CD4-positive, alpha-beta T cell (primary cell): ENCODE measurements around the gene RASA3. TPM values are rescaled to one million over a fixed set of nuclear protein-coding genes. Genes with fewer than 3 reads are reported as not detected.

Experiments used
- ATAC-seq: fragments of 200-7000 bp; cut with Tn5 transposase; one replicate; pipeline ENCODE4 v1.10.0; 2022; ENCODE audit warnings: mild to moderate bottlenecking; ENCODE audit not compliant: poor library complexity
- CTCF ChIA-PET: fragments of 350-600 bp; sonication (Branson Sonifier 250); formaldehyde crosslinking; loops from one replicate; lab custom pipeline; 2021; ENCODE audit warnings: antibody characterized with exemption, inconsistent platforms; lab: Charles Lee
- POLR2A ChIA-PET: fragments of 350-600 bp; sonication (Branson Sonifier 250); formaldehyde crosslinking; loops from one replicate; lab custom pipeline; 2021; ENCODE audit warnings: antibody characterized with exemption, inconsistent platforms; lab: Charles Lee
- DNase-seq, 14 experiments: peaks; one replicate each; pipeline ENCODE4 v3.0.0-alpha.2; 2013 to 2020; ENCODE audit warnings: mixed read lengths in 2 of 14
- H3K27ac ChIP-seq, 2 donors: one replicate each; pipeline versions ENCODE4 v1.5.1 to v1.7.0; 2013; ENCODE audit warnings: low read length in 2 of 2, low read depth in 1 of 2, mild to moderate bottlenecking in 1 of 2
- H3K27me3 ChIP-seq, 2 experiments: 1 replicate in 1 of 2; 2 replicates in 1 of 2; pipeline versions ENCODE4 v1.6.1 to v1.7.0; 2013; ENCODE audit warnings: low read length in 2 of 2, control low read depth in 1 of 2, mild to moderate bottlenecking in 1 of 2, moderate library complexity in 1 of 2; ENCODE audit not compliant: insufficient read depth in 2 of 2, control insufficient read depth in 1 of 2
- H3K36me3 ChIP-seq: one replicate; pipeline ENCODE4 v1.6.1; 2013; ENCODE audit warnings: low read length, control low read depth; ENCODE audit not compliant: insufficient read depth
- H3K4me1 ChIP-seq: one replicate; pipeline ENCODE4 v1.6.1; 2013; ENCODE audit warnings: low read length, control low read depth; ENCODE audit not compliant: insufficient read depth
- H3K4me3 ChIP-seq: one replicate; pipeline ENCODE4 v1.5.1; 2013; ENCODE audit warnings: mild to moderate bottlenecking, low read length, moderate library complexity
- H3K9me3 ChIP-seq, 2 experiments: 1 replicate in 1 of 2; 2 replicates in 1 of 2; pipeline versions ENCODE4 v1.6.1 to v1.7.0; 2013; ENCODE audit warnings: low read length in 2 of 2, mild to moderate bottlenecking in 2 of 2, control low read depth in 1 of 2, moderate library complexity in 1 of 2; ENCODE audit not compliant: control insufficient read depth in 1 of 2, insufficient read depth in 1 of 2
- H3K27ac Mint-ChIP-seq: one replicate; pipeline ENCODE4 v1.8.0; 2020; ENCODE audit warnings: mixed read lengths
- H3K27me3 Mint-ChIP-seq: one replicate; pipeline ENCODE4 v1.8.0; 2021; ENCODE audit warnings: mixed read lengths
- H3K36me3 Mint-ChIP-seq: one replicate; pipeline ENCODE4 v1.8.0; 2021; ENCODE audit warnings: low read depth, mixed read lengths
- H3K4me1 Mint-ChIP-seq: one replicate; pipeline ENCODE4 v1.8.0; 2021; ENCODE audit warnings: low read depth, mixed read lengths
- H3K4me3 Mint-ChIP-seq: one replicate; pipeline ENCODE4 v1.8.0; 2020; ENCODE audit warnings: mild to moderate bottlenecking, mixed read lengths
- H3K9me3 Mint-ChIP-seq: one replicate; pipeline ENCODE4 v1.8.0; 2020; ENCODE audit warnings: mixed read lengths
- CTCF ChIP-seq: fragments of 200-600 bp; IDR thresholded peaks from one replicate; pipeline ENCODE4 v1.8.0; 2022; ENCODE audit warnings: antibody characterized with exemption, mild to moderate bottlenecking
- intact Hi-C, 2 experiments: fragments of 100-400 bp; cut with DNase I in 1 of 2; cut with micrococcal nuclease in 1 of 2; formaldehyde crosslinking; loops; one replicate each; pipeline versions ENCODE4 v1.15.1 to v1.9.0; 2023 to 2025; cut with DNase I, micrococcal nuclease
- total RNA-seq, 174 experiments: library from RNA in 2 of 174; stranded (reverse) in 2 of 174; gene quantifications; one replicate each; pipeline ENCODE4 v1.2.3 and lab custom pipeline; 2021 to 2026

RASA3 gene
- total RNA-seq, 2 experiments from 2014 or later, result 181 to 184 TPM

GRCh38 chr13:113969311-113969972 lies 163.0 kb downstream of the RASA3 start:
- POLR2A ChIA-PET, result no interaction called here
- no peak for DNase-seq
- intact Hi-C loops, result loop anchor here in 1 of 2 experiments (5.0 kb wide), 1 partner anchor 43 kb away; no protein-coding TSS in a partner anchor
- Mint-ChIP-seq H3K27ac (no peak overlapping the region), H3K9me3 (no peaks in the 10 kb centered on the region), H3K27me3 (no peaks in the 10 kb centered on the region), H3K4me3 (no peak overlapping the region), H3K4me1 (no peaks in the 10 kb centered on the region), H3K36me3 (peaks cover 22% of the 10 kb centered on the region)
- peaks cover 36% of the 10 kb centered on the region for H3K36me3 ChIP-seq
- H3K27ac ChIP-seq, result no peak overlapping the region
- ATAC-seq, result no peak
- no peaks in the 10 kb centered on the region for H3K9me3 ChIP-seq
- no peaks in the 10 kb centered on the region for H3K4me1 ChIP-seq
- CTCF ChIA-PET, result no interaction called here
- no peak overlapping the region for H3K4me3 ChIP-seq
- no peaks in the 10 kb centered on the region for H3K27me3 ChIP-seq
- TF ChIP-seq CTCF, result no peak

GRCh38 chr13:113968463-113969310 lies 163.7 kb downstream of the RASA3 start:
- Mint-ChIP-seq H3K4me3 (no peak overlapping the region), H3K27ac (no peak overlapping the region), H3K27me3 (no peaks in the 10 kb centered on the region), H3K4me1 (no peaks in the 10 kb centered on the region), H3K9me3 (no peaks in the 10 kb centered on the region), H3K36me3 (peaks cover 17% of the 10 kb centered on the region)
- H3K36me3 ChIP-seq, result peaks cover 31% of the 10 kb centered on the region
- POLR2A ChIA-PET, result interaction anchor here (1.4 kb wide), 1 partner anchor 142 kb away, joined by 3 read pairs; no protein-coding TSS in a partner anchor
- no peaks in the 10 kb centered on the region for H3K4me1 ChIP-seq
- no peak for DNase-seq
- intact Hi-C loops, result loop anchor here in 1 of 2 experiments (5.0 kb wide), 1 partner anchor 44 kb away; no protein-coding TSS in a partner anchor
- TF ChIP-seq CTCF, result no peak
- no peak overlapping the region for H3K27ac ChIP-seq
- H3K27me3 ChIP-seq, result no peaks in the 10 kb centered on the region
- no peak for ATAC-seq
- no peaks in the 10 kb centered on the region for H3K9me3 ChIP-seq
- H3K4me3 ChIP-seq, result no peak overlapping the region
- CTCF ChIA-PET, result no interaction called here

- CTCF ChIA-PET, result no interaction called here
- H3K4me1 Mint-ChIP-seq, result no peaks in the 10 kb centered on the region
- Histone ChIP-seq H3K27ac (no peak overlapping the region), H3K36me3 (peaks cover 23% of the 10 kb centered on the region), H3K4me3 (no peak overlapping the region), H3K9me3 (no peaks in the 10 kb centered on the region), H3K27me3 (no peaks in the 10 kb centered on the region), H3K4me1 (no peaks in the 10 kb centered on the region)
- H3K27me3 Mint-ChIP-seq, result no peaks in the 10 kb centered on the region
- POLR2A ChIA-PET, result interaction anchor here (1.4 kb wide), 1 partner anchor 142 kb away, joined by 3 read pairs; no protein-coding TSS in a partner anchor
- TF ChIP-seq CTCF, result no peak
- no peaks in the 10 kb centered on the region for H3K9me3 Mint-ChIP-seq
- no peak overlapping the region for H3K4me3 Mint-ChIP-seq
- no peak for DNase-seq
- ATAC-seq, result no peak
- H3K36me3 Mint-ChIP-seq, result peaks cover 11% of the 10 kb centered on the region
- intact Hi-C loops, result loop anchor here in 1 of 2 experiments (5.0 kb wide), 1 partner anchor 44 kb away; no protein-coding TSS in a partner anchor
- no peak overlapping the region for H3K27ac Mint-ChIP-seq
Measured at GRCh38 chr13:113967729-113968462, 164.5 kb downstream of the RASA3 start.
